RWPE2 (cell line): ENCODE data around the gene RBL1.

Experiments used
- ATAC-seq: fragments of 200-7000 bp; cut with Tn5 transposase; 3 replicates; pipeline ENCODE4 v1.9.1; 2021; ENCODE audit warnings: low read depth
- DNase-seq: peaks from one replicate; pipeline ENCODE4 v3.0.0-alpha.2; 2020; ENCODE audit warnings: low spot score
- H3K27ac ChIP-seq: fragments of 450-650 bp; 2 replicates; pipeline ENCODE4 v1.5.1; 2017; ENCODE audit warnings: mild to moderate bottlenecking; ENCODE audit not compliant: poor library complexity, severe bottlenecking
- H3K27me3 ChIP-seq: fragments of 250-450 bp; sonication (Bioruptor Pico); 2 replicates; pipeline ENCODE4 v1.5.1; 2021; ENCODE audit warnings: mild to moderate bottlenecking, moderate library complexity; ENCODE audit not compliant: insufficient read depth, poor library complexity, severe bottlenecking
- H3K36me3 ChIP-seq: fragments of 250-450 bp; sonication (Bioruptor Pico); 2 replicates; pipeline ENCODE4 v1.5.1; 2020; ENCODE audit warnings: low read depth, mild to moderate bottlenecking, moderate library complexity
- H3K4me1 ChIP-seq: fragments of 250-450 bp; sonication (Bioruptor Pico); 2 replicates; pipeline ENCODE4 v1.5.1; 2021; ENCODE audit warnings: mild to moderate bottlenecking, moderate library complexity; ENCODE audit not compliant: insufficient read depth, poor library complexity, severe bottlenecking
- H3K4me3 ChIP-seq: fragments of 250-450 bp; sonication (Bioruptor Pico); 2 replicates; pipeline ENCODE4 v1.5.1; 2021; ENCODE audit warnings: mild to moderate bottlenecking, moderate library complexity; ENCODE audit not compliant: severe bottlenecking
- H3K9me3 ChIP-seq: fragments of 250-450 bp; sonication (Bioruptor Pico); 2 replicates; pipeline ENCODE4 v1.5.1; 2021; ENCODE audit warnings: mild to moderate bottlenecking, moderate library complexity; ENCODE audit not compliant: severe bottlenecking
- CTCF ChIP-seq: fragments of 450-650 bp; IDR thresholded peaks from one replicate; pipeline ENCODE4 v1.5.1; 2017; ENCODE audit warnings: mild to moderate bottlenecking, moderate library complexity; ENCODE audit not compliant: poor library complexity, severe bottlenecking

RBL1 gene

DNA sequence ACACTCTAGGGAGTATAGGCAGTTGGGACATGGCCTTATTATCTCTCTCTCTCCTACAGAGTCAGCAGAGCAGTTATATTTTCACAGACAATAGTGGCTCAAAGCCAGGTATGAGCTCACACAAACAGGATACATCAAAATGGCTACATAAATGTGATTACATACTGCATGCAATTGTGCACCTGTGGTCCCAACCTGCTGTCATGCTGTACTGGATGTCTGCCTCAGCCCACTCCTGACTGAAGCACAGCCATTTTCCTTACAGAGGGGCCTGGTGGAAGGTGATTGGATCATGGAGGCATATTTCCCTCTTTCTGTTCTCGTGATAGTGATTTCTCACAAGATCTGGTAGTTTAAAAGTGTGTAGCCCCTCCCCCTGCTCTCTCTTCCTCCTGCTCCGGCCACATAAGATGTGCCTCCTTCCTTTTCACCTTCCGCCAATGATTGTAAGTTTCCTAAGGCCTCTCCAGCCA is 107.3 kb downstream of the RBL1 start:
- TF ChIP-seq CTCF = no peak
- peak; percentile 47 for ATAC-seq
- no peaks in the 10 kb centered on the region for H3K36me3 ChIP-seq
- peaks cover 6% of the 10 kb centered on the region for H3K9me3 ChIP-seq
- H3K27me3 ChIP-seq = no peaks in the 10 kb centered on the region
- H3K27ac ChIP-seq = no peak overlapping the region
- H3K4me3 ChIP-seq = no peak overlapping the region
- DNase-seq = no peak
- H3K4me1 ChIP-seq = no peaks in the 10 kb centered on the region

DNA sequence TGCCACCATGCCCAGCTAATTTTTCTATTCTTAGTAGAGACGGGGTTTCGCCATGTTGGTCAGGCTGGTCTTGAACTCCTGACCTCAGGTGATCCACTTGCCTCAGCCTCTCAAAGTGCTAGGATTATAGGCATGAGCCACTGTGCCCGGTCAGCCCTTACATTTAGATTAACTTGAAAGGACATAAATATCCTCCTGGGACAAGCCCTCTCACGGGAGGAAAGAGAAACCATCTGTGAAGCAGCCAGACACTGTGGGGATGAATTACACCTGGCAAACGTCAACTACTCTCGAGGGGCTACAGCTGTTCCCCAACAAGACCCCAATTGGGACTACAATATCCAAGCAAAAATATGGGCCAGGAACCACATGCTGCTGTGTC is 111.5 kb downstream of the RBL1 start:
- Histone ChIP-seq H3K36me3 (no peaks in the 10 kb centered on the region), H3K4me1 (no peaks in the 10 kb centered on the region), H3K4me3 (no peak overlapping the region), H3K9me3 (no peaks in the 10 kb centered on the region), H3K27ac (no peak overlapping the region), H3K27me3 (no peaks in the 10 kb centered on the region)
- TF ChIP-seq CTCF = no peak
- DNase-seq (no peak), ATAC-seq (no peak)

- H3K4me3 ChIP-seq = no peak overlapping the region
- no peak overlapping the region for H3K27ac ChIP-seq
- no peak for ATAC-seq
- no peak for TF ChIP-seq CTCF
- no peaks in the 10 kb centered on the region for H3K9me3 ChIP-seq
- no peaks in the 10 kb centered on the region for H3K27me3 ChIP-seq
- 0 out of 2 replicates have a peak, but pooled peaks cover 4% of the 10 kb centered on the region for H3K36me3 ChIP-seq
- no peaks in the 10 kb centered on the region for H3K4me1 ChIP-seq
- no peak for DNase-seq
Measured at GRCh38 chr20:36975099-36975818, 120.5 kb downstream of the RBL1 start.

- DNase-seq (no peak), ATAC-seq (no peak)
- Histone ChIP-seq H3K27ac (no peak overlapping the region), H3K9me3 (no peaks in the 10 kb centered on the region), H3K27me3 (no peaks in the 10 kb centered on the region), H3K4me1 (no peaks in the 10 kb centered on the region), H3K36me3 (0 out of 2 replicates have a peak, but pooled peaks cover 4% of the 10 kb centered on the region), H3K4me3 (no peak overlapping the region)
- TF ChIP-seq CTCF = no peak
Measured at GRCh38 chr20:36974660-36975059, 121.1 kb downstream of the RBL1 start.

- 0 out of 2 replicates have a peak, but pooled peaks cover 4% of the 10 kb centered on the region for H3K36me3 ChIP-seq
- DNase-seq = no peak
- H3K27me3 ChIP-seq = no peaks in the 10 kb centered on the region
- H3K4me3 ChIP-seq = no peak overlapping the region
- TF ChIP-seq CTCF = no peak
- no peaks in the 10 kb centered on the region for H3K4me1 ChIP-seq
- no peaks in the 10 kb centered on the region for H3K9me3 ChIP-seq
- ATAC-seq = no peak
- no peak overlapping the region for H3K27ac ChIP-seq
Measured at GRCh38 chr20:36971103-36971502, 124.7 kb downstream of the RBL1 start.
